H1 (cell line): ENCODE measurements around the gene AGFG2. TPM values are rescaled to one million over a fixed set of nuclear protein-coding genes. Genes with fewer than 3 reads are reported as not detected.

Experiments
- MAFK ChIP-seq: IDR thresholded peaks from 2 replicates; pipeline ENCODE4 v1.6.1; 2012; ENCODE audit warnings: low read depth, mild to moderate bottlenecking, improper control_type of control experiment, low read length
- NANOG ChIP-seq: IDR thresholded peaks from 2 replicates; pipeline ENCODE4 v1.6.1; 2011; ENCODE audit warnings: low read length, low read depth, mild to moderate bottlenecking, inconsistent platforms; ENCODE audit not compliant: insufficient read depth, poor library complexity, severe bottlenecking
- SIRT6 ChIP-seq: IDR thresholded peaks from one replicate; pipeline ENCODE4 v1.7.1; 2012; ENCODE audit warnings: low read length, inconsistent platforms
- SP1 ChIP-seq: IDR thresholded peaks from 2 replicates; pipeline ENCODE4 v1.6.1; 2011; ENCODE audit warnings: low read depth, low read length
- TCF12 ChIP-seq: IDR thresholded peaks from 2 replicates; pipeline ENCODE4 v1.6.1; 2011; ENCODE audit warnings: low read depth, mild to moderate bottlenecking, low read length
- polyA plus RNA-seq, 7 experiments: library from polyadenylated mRNA; depleted of rRNA in 3 of 7; stranded (reverse) in 5 of 7; unstranded in 2 of 7; fragments of >200 nt in 5 of 7; fragments of 200-250 nt in 2 of 7; gene quantifications; 1 replicate in 5 of 7; 2 replicates in 1 of 7; 4 replicates in 1 of 7; pipeline versions ENCODE4 v1.2.1 to v1.2.3, GENCODE V29; 2011 to 2013; ENCODE audit warnings: missing spikeins in 2 of 7, mixed read lengths in 2 of 7
- total RNA-seq: library from RNA; stranded (reverse); fragmentation: NEBNext Ultra II Directional; extraction: Animal tissue kit (Norgen Biotek cat#: 25700); gene quantifications from 2 replicates; pipeline ENCODE4 v1.2.1, GENCODE V29; 2021
- TF ChIP-seq, protein P1 (sequence below): fragments of 300-600 bp; sonication (generic); IDR thresholded peaks from 2 replicates; pipeline ENCODE4 v1.7.1; 2012; ENCODE audit warnings: low read length, moderate library complexity, mild to moderate bottlenecking, inconsistent platforms; ENCODE audit not compliant: insufficient replicate concordance
- TF ChIP-seq, protein P2 (sequence below): IDR thresholded peaks from 2 replicates; pipeline ENCODE4 v1.6.1; 2011; ENCODE audit warnings: low read length, improper control_type of control experiment

Gene AGFG2
- total and polyA plus RNA-seq, 2 of the 8 experiments (the other 6 are each of a cell fraction or from before 2014, with no cell fraction given), result 7.6 to 11.2 TPM

DNA sequence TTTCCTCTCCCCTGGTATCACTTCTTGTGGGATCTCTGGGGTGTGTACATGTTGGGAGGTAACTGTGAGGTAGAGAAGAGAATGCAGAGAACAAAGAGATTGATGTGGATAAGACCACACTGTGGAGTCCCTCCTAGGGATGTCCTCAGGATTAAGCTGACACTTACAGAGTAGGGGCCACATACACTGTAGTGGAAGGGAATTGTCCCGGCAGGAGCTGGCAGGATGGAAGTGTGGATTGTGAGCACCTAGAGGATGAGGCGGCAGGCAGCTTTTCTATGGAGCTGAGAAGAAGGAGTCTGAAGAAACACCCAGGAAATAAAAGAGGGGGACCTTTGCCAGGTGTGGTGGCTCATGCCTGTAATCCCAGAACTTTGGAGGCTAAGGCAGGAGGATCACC, 13.5 kb downstream of the AGFG2 start (continued):
- TF ChIP-seq, protein P1, sequence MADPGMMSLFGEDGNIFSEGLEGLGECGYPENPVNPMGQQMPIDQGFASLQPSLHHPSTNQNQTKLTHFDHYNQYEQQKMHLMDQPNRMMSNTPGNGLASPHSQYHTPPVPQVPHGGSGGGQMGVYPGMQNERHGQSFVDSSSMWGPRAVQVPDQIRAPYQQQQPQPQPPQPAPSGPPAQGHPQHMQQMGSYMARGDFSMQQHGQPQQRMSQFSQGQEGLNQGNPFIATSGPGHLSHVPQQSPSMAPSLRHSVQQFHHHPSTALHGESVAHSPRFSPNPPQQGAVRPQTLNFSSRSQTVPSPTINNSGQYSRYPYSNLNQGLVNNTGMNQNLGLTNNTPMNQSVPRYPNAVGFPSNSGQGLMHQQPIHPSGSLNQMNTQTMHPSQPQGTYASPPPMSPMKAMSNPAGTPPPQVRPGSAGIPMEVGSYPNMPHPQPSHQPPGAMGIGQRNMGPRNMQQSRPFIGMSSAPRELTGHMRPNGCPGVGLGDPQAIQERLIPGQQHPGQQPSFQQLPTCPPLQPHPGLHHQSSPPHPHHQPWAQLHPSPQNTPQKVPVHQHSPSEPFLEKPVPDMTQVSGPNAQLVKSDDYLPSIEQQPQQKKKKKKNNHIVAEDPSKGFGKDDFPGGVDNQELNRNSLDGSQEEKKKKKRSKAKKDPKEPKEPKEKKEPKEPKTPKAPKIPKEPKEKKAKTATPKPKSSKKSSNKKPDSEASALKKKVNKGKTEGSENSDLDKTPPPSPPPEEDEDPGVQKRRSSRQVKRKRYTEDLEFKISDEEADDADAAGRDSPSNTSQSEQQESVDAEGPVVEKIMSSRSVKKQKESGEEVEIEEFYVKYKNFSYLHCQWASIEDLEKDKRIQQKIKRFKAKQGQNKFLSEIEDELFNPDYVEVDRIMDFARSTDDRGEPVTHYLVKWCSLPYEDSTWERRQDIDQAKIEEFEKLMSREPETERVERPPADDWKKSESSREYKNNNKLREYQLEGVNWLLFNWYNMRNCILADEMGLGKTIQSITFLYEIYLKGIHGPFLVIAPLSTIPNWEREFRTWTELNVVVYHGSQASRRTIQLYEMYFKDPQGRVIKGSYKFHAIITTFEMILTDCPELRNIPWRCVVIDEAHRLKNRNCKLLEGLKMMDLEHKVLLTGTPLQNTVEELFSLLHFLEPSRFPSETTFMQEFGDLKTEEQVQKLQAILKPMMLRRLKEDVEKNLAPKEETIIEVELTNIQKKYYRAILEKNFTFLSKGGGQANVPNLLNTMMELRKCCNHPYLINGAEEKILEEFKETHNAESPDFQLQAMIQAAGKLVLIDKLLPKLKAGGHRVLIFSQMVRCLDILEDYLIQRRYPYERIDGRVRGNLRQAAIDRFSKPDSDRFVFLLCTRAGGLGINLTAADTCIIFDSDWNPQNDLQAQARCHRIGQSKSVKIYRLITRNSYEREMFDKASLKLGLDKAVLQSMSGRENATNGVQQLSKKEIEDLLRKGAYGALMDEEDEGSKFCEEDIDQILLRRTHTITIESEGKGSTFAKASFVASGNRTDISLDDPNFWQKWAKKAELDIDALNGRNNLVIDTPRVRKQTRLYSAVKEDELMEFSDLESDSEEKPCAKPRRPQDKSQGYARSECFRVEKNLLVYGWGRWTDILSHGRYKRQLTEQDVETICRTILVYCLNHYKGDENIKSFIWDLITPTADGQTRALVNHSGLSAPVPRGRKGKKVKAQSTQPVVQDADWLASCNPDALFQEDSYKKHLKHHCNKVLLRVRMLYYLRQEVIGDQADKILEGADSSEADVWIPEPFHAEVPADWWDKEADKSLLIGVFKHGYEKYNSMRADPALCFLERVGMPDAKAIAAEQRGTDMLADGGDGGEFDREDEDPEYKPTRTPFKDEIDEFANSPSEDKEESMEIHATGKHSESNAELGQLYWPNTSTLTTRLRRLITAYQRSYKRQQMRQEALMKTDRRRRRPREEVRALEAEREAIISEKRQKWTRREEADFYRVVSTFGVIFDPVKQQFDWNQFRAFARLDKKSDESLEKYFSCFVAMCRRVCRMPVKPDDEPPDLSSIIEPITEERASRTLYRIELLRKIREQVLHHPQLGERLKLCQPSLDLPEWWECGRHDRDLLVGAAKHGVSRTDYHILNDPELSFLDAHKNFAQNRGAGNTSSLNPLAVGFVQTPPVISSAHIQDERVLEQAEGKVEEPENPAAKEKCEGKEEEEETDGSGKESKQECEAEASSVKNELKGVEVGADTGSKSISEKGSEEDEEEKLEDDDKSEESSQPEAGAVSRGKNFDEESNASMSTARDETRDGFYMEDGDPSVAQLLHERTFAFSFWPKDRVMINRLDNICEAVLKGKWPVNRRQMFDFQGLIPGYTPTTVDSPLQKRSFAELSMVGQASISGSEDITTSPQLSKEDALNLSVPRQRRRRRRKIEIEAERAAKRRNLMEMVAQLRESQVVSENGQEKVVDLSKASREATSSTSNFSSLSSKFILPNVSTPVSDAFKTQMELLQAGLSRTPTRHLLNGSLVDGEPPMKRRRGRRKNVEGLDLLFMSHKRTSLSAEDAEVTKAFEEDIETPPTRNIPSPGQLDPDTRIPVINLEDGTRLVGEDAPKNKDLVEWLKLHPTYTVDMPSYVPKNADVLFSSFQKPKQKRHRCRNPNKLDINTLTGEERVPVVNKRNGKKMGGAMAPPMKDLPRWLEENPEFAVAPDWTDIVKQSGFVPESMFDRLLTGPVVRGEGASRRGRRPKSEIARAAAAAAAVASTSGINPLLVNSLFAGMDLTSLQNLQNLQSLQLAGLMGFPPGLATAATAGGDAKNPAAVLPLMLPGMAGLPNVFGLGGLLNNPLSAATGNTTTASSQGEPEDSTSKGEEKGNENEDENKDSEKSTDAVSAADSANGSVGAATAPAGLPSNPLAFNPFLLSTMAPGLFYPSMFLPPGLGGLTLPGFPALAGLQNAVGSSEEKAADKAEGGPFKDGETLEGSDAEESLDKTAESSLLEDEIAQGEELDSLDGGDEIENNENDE, result no peak
- TF ChIP-seq, protein P2, sequence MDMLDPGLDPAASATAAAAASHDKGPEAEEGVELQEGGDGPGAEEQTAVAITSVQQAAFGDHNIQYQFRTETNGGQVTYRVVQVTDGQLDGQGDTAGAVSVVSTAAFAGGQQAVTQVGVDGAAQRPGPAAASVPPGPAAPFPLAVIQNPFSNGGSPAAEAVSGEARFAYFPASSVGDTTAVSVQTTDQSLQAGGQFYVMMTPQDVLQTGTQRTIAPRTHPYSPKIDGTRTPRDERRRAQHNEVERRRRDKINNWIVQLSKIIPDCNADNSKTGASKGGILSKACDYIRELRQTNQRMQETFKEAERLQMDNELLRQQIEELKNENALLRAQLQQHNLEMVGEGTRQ, result no peak
- TF ChIP-seq SP1, result no peak
- no peak for TF ChIP-seq SIRT6
- TF ChIP-seq NANOG, result no peak
- no peak for TF ChIP-seq MAFK
- no peak for TF ChIP-seq TCF12
